ENCODE data around the gene ZAR1L.

The ZAR1L gene

DNA sequence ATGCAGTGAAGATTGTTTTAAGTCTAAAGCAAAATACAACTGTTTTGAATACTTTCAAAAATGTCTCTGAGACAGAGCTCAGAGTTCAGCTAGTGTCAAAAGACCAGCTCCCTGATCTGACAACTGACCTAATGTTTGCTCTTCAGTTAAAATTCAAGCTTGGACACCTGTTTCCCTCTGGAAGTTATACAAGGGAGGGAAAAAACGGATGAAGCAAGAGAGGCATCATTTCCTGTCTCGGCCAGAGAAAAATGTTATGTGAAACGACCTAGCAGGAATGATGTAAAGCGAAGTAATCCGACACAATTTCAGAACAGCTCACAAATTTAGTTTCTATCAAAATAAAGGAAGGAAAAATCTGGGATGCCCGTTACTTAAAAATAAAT is 59.4 kb downstream of the ZAR1L start:
- DNase-seq (ENCODE audit: low read depth in 2 of 2) = no peak

DNA sequence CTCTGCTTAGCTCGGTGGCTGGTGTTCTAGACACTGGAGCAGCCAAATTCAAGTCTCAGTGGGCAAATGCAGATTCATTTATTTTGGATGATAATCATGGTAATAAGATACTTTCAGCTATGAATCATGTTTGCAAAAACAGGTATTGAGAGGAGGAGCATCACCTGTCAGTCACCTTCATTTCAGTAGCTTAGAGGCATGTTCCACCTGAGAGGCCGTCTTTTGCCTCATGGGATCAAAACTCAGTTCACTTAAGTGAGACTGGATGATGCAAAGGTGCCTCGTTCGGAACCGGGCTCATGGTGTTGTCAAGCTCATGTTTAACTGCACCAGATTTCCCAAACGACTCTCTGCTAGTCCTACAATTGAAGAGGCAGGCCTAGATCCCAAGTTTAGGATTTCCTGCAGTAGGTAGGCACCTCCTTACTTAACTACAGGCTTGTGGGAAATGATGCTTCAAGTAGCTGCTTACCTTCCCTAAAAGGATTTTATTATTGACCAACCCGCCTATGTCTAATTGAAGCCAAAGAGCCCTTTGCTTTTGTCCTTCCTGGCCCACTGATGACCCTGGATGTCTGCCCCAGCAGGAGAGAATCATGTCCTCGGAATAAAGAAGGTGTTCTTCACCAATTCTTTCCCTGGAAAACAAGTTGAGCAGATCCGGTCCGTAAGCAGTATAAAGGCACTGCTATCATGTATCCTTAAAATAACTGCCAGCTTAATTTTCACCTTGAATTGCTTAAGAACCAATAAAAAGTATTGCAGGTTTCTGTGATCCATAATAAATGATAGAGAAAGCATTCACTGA is 60.0 kb downstream of the ZAR1L start:
- no peak for DNase-seq (ENCODE audit: low read depth in 2 of 2)

DNA sequence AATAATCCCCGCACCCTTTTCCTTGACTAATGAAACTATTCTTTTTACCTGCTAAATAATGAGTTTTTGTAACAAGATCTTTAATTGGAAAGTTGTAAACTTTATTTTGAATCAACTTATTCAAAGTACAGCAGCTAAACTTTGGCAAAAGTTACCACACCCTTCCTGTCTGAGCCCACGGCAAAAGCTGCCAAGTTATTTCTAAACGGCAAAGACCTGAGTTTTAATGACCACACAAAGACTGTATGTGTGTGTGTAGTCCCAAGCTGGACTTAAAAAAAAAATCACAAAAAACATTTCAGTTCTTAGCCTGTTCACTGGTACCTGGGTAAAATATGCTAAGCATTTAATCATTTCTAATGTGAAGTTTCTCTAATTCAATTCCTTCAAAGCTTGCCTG is 60.7 kb downstream of the ZAR1L start:
- no peak for DNase-seq (ENCODE audit: low read depth in 2 of 2)

DNA sequence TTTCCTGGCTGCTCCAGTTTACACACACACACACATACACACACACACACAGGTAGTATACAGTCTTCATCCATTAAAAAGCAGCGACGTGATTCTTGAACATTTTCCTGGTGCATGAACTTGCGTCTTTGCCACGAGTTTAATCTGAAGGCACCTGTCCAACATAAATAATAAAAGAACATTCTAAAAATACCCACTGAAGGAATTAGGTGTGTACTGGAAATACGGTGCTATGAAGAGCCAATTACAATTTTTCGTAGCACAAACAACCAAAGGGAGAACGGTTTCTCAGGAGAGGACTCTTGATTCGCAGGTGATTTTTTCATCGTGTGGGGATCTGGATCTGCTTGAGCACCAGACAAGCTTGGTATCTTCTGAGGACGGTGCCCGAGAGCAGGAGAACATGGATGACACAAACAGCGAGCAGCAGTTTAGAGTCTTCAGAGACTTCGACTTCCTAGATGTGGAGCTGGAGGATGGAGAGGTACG is 61.2 kb downstream of the ZAR1L start:
- DNase-seq (ENCODE audit: low read depth in 2 of 2) = no peak

Measured in activated CD4-positive, alpha-beta T cell treated with anti-CD3 and anti-CD28 coated beads for 24 hours (primary cell).